ENCODE data around the gene SERPINE1.

GRCh38 chr7:101133621-101134398 is 6.9 kb downstream of the SERPINE1 start:
- no peak for TF ChIP-seq CTCF (IDR thresholded peaks at IDR 0.05; ENCODE audit: borderline replicate concordance, extremely low read depth, low read length, poor library complexity, severe bottlenecking)
- no peak for TF ChIP-seq EZH2 (IDR thresholded peaks at IDR 0.05; ENCODE audit: borderline replicate concordance, low read depth, low read length, severe bottlenecking)
